Uterus (tissue), 2 donors: ENCODE measurements around the gene GPR34.

ENCODE experiments used
- CTCF ChIP-seq, 4 experiments: fragments of 200-600 bp in 2 of 4; fragments of 450-650 bp in 2 of 4; sonication (generic) in 2 of 4; IDR thresholded peaks; one replicate each; pipeline ENCODE4 v1.5.1; 2016 to 2019; ENCODE audit warnings: antibody characterized with exemption in 4 of 4, mild to moderate bottlenecking in 2 of 4, moderate library complexity in 1 of 4
- POLR2A ChIP-seq, 2 donors: fragments of 450-650 bp; IDR thresholded peaks; one replicate each; pipeline ENCODE4 v1.6.1; 2016; ENCODE audit warnings: antibody characterized with exemption in 2 of 2, mild to moderate bottlenecking in 1 of 2, moderate library complexity in 1 of 2

GRCh38 chrX:41664375-41664901 is 24.3 kb upstream of the GPR34 start:
- TF ChIP-seq CTCF (IDR thresholded peaks at IDR 0.05) (no peak), POLR2A (IDR thresholded peaks at IDR 0.05) (no peak)
